Spleen (tissue), 7 donors: ENCODE data around the gene NKAIN2.
"Not testable (repeated sequence)": the region's sequence is repeated elsewhere in the genome, so short reads cannot be mapped to it uniquely, and the experiment has no call there.

Experiments used
- CTCF ChIP-seq, 11 experiments: fragments of 200-600 bp in 7 of 11; fragments of 450-650 bp in 4 of 11; sonication (generic) in 4 of 11; IDR thresholded peaks in 8 of 11; conservative IDR thresholded peaks in 3 of 11; 1 replicate in 7 of 11; 2 replicates in 4 of 11; pipeline versions ENCODE4 v1.4.0 to v1.8.0; 2016 to 2021; ENCODE audit warnings: antibody characterized with exemption in 11 of 11, inconsistent platforms in 4 of 11, mild to moderate bottlenecking in 1 of 11
- POLR2A ChIP-seq, 3 donors: fragments of 450-650 bp; IDR thresholded peaks; one replicate each; pipeline ENCODE4 v1.5.1; 2017; ENCODE audit warnings: antibody characterized with exemption in 3 of 3, mild to moderate bottlenecking in 1 of 3
- POLR2AphosphoS5 ChIP-seq, 3 donors: sonication (generic); formaldehyde crosslinking; IDR thresholded peaks; one replicate each; pipeline ENCODE4 v1.5.1; 2017; ENCODE audit warnings: antibody characterized with exemption in 3 of 3
- donor health status: DM: no; HTN: no; CAD: no; lungs with moderate emphysema.
- donor health status: DM: no; HTN: no; CAD: no.
- donor health status: DM: no; HTN: no; CAD: no.

- not testable (repeated sequence) for TF ChIP-seq CTCF (IDR thresholded peaks at IDR 0.05 in 8 of 11, conservative IDR thresholded peaks at IDR 0.05 in 3 of 11); POLR2A (IDR thresholded peaks at IDR 0.05); POLR2AphosphoS5 (IDR thresholded peaks at IDR 0.05)
Measured at GRCh38 chr6:124564125-124564524, 760.5 kb downstream of the NKAIN2 start.
